ENCODE measurements around the gene SPG7. TPM values are rescaled to one million over a fixed set of nuclear protein-coding genes. Genes with fewer than 3 reads are reported as not detected.

SPG7 gene
- total and polyA plus RNA-seq, 2 of the 4 experiments (the other 2 are of a cell fraction) = 94.6 to 96.8 TPM

GRCh38 chr16:89602952-89603590 lies 94.9 kb downstream of the SPG7 start (continued):
- TF ChIP-seq MAZ (IDR thresholded peaks at IDR 0.05; ENCODE audit: borderline replicate concordance, low read depth, low read length) (no peak), RFX5 (IDR thresholded peaks at IDR 0.05; ENCODE audit: low read depth, low read length) (no peak), RCOR1 (IDR thresholded peaks at IDR 0.05; ENCODE audit: insufficient replicate concordance, low read length) (no peak), RAD21 (IDR thresholded peaks at IDR 0.05; ENCODE audit: low read length) (no peak)

GRCh38 chr16:89604764-89605163 lies 96.6 kb downstream of the SPG7 start:
- DNase-seq (no peak), ATAC-seq (ENCODE audit: low read depth) (no peak)
- BruUV-seq (replicated peaks) = no TSS peak
- Histone ChIP-seq H2AK9ac (replicated peaks; ENCODE audit: low read depth, low read length, poor library complexity) (peak overlapping the region; percentile 42), H4K8ac (ENCODE audit: low read depth in 2 of 2, low read length in 2 of 2) (no peak overlapping the region), H2BK20ac (ENCODE audit: low read depth, low read length) (no peak overlapping the region), H3K27me3 (ENCODE audit: control insufficient read depth, insufficient read depth, low read length) (peaks cover 4% of the 10 kb centered on the region; the same call in 1 of the 2 replicates), H3K18ac (ENCODE audit: low read depth, low read length) (no peak overlapping the region), H3K79me1 (ENCODE audit: low read depth in 1 of 2, low read length in 2 of 2) (no peaks in the 10 kb centered on the region), H3K4me1 (ENCODE audit: control insufficient read depth, insufficient read depth, low read length) (peaks cover 12% of the 10 kb centered on the region), H2AFZ (replicated peaks; ENCODE audit: low read length, poor library complexity) (no peak overlapping the region), H2BK15ac (ENCODE audit: low read depth, low read length) (no peak overlapping the region), H3K4me2 (ENCODE audit: low read depth, low read length) (no peak overlapping the region), H3K56ac (ENCODE audit: extremely low read depth, insufficient read depth, low read length) (no peak overlapping the region), H3K9ac (ENCODE audit: low read depth, low read length) (no peak overlapping the region), H3K4me3 (ENCODE audit: insufficient read depth, low read depth, low read length) (no peak overlapping the region), H4K20me1 (ENCODE audit: insufficient read depth, low read length) (peaks cover 15% of the 10 kb centered on the region), H3K27ac (ENCODE audit: insufficient read depth, low read length) (no peak overlapping the region), H2BK120ac (ENCODE audit: low read depth, low read length) (no peak overlapping the region), H4K91ac (ENCODE audit: insufficient read depth, low read depth, low read length) (no peak overlapping the region), H2AK5ac (ENCODE audit: low read depth, low read length) (peak overlapping the region; percentile 37; the same call in 1 of the 2 replicates), H3K4ac (ENCODE audit: low read depth, low read length) (no peak overlapping the region), H3K14ac (replicated peaks; ENCODE audit: low read depth, low read length) (no peak overlapping the region), H4K5ac (ENCODE audit: low read depth, low read length) (no peak overlapping the region), H3K9me1 (ENCODE audit: insufficient read depth, low read length) (peaks cover 8% of the 10 kb centered on the region), H3K23ac (ENCODE audit: low read depth, low read length) (no peak overlapping the region), H2BK5ac (ENCODE audit: low read depth, low read length, poor library complexity, severe bottlenecking) (no peak overlapping the region), H3K36me3 (ENCODE audit: control insufficient read depth, insufficient read depth, low read length) (no peaks in the 10 kb centered on the region), H3K9me3 (ENCODE audit: control insufficient read depth, insufficient read depth, low read length) (no peaks in the 10 kb centered on the region)
- in situ Hi-C loops (cut with MboI; ENCODE audit: low sequenced_read_pairs) (no loop called here), intact Hi-C loops (cut with micrococcal nuclease) (no loop called here), dilution Hi-C loops (cut with HindIII; ENCODE audit: low sequenced_read_pairs, unreplicated experiment) (no loop called here)
- 78% methylated on average over 6 of the region's 16 CpGs; no CpG with 5 or more reads in 1 of the 2 experiments for WGBS, 2 experiments (ENCODE audit: extremely low coverage in 2 of 2, insufficient read length in 1 of 2)
- ChIA-PET CTCF (no interaction called here), POLR2A (ENCODE audit: unreplicated experiment) (no interaction called here)
- TF ChIP-seq CEBPB (IDR thresholded peaks at IDR 0.05; ENCODE audit: low read depth, low read length) = no peak
- no peak for TF ChIP-seq POLR2A (IDR thresholded peaks at IDR 0.05; ENCODE audit: low read depth, low read length)
- TF ChIP-seq MXI1 (IDR thresholded peaks at IDR 0.05; ENCODE audit: borderline replicate concordance, low read depth, low read length) = no peak
- no peak for TF ChIP-seq MAZ (IDR thresholded peaks at IDR 0.05; ENCODE audit: borderline replicate concordance, low read depth, low read length)
- TF ChIP-seq RFX5 (IDR thresholded peaks at IDR 0.05; ENCODE audit: low read depth, low read length) = no peak
- no peak for TF ChIP-seq RAD21 (IDR thresholded peaks at IDR 0.05; ENCODE audit: low read length)
- TF ChIP-seq NFE2L2 (IDR thresholded peaks at IDR 0.05; ENCODE audit: low read depth, low read length) = no peak
- TF ChIP-seq RCOR1 (IDR thresholded peaks at IDR 0.05; ENCODE audit: insufficient replicate concordance, low read length) = no peak

Data from IMR-90 (cell line).